Peyer's patch (tissue), 4 donors: ENCODE measurements around the gene IPO11. TPM values are rescaled to one million over a fixed set of nuclear protein-coding genes. Genes with fewer than 3 reads are reported as not detected.

ENCODE experiments used
- DNase-seq, 3 donors: peaks; one replicate each; pipeline ENCODE4 v3.0.0-alpha.2; 2017 to 2019
- H3K27ac ChIP-seq, 4 donors: fragments of 200-600 bp; sonication (generic); one replicate each; pipeline ENCODE4 v1.5.1; 2016 to 2019
- H3K27me3 ChIP-seq, 2 donors: fragments of 200-600 bp; sonication (generic); one replicate each; pipeline ENCODE4 v1.5.1; 2019
- H3K36me3 ChIP-seq, 3 donors: fragments of 200-600 bp; sonication (generic); one replicate each; pipeline ENCODE4 v1.5.1; 2016 to 2019
- H3K4me1 ChIP-seq, 4 donors: fragments of 200-600 bp; sonication (generic); one replicate each; pipeline ENCODE4 v1.5.1; 2016 to 2019
- H3K4me3 ChIP-seq, 4 donors: fragments of 200-600 bp; sonication (generic); 1 replicate in 3 of 4; 2 replicates in 1 of 4; pipeline ENCODE4 v1.5.1; 2016 to 2019; ENCODE audit warnings: mild to moderate bottlenecking in 1 of 4
- H3K9me3 ChIP-seq, 4 donors: fragments of 200-600 bp; sonication (generic); one replicate each; pipeline ENCODE4 v1.5.1; 2016 to 2019; ENCODE audit warnings: mild to moderate bottlenecking in 1 of 4
- CTCF ChIP-seq, 6 experiments: fragments of 450-650 bp in 4 of 6; fragments of 200-600 bp in 2 of 6; sonication (generic) in 1 of 6; IDR thresholded peaks; one replicate each; pipeline ENCODE4 v1.5.1; 2017 to 2019; ENCODE audit warnings: antibody characterized with exemption in 6 of 6, mild to moderate bottlenecking in 3 of 6, moderate library complexity in 1 of 6
- POLR2A ChIP-seq, 2 donors: fragments of 450-650 bp; IDR thresholded peaks; one replicate each; pipeline ENCODE4 v1.5.1; 2017; ENCODE audit warnings: antibody characterized with exemption in 2 of 2, mild to moderate bottlenecking in 2 of 2, moderate library complexity in 2 of 2
- total RNA-seq, 4 donors: library from RNA; depleted of rRNA; stranded (reverse); fragments of >200 nt; gene quantifications; one replicate each; pipeline ENCODE4 v1.1.0, GENCODE V29; 2016

Gene IPO11
- total RNA-seq, 4 donors from 2014 or later = 5.6 to 27.2 (median 13.1) TPM

GRCh38 chr5:62536232-62536631 lies 123.7 kb downstream of the IPO11 start:
- Histone ChIP-seq H3K27ac (no peak overlapping the region), H3K27me3 (no peaks in the 10 kb centered on the region), H3K9me3 (no peaks in the 10 kb centered on the region), H3K4me3 (no peak overlapping the region), H3K4me1 (no peaks in the 10 kb centered on the region), H3K36me3 (peaks cover 0 to 4% (median 0%) of the 10 kb centered on the region in 3 donors)
- TF ChIP-seq CTCF (IDR thresholded peaks at IDR 0.05) (no peak), POLR2A (IDR thresholded peaks at IDR 0.05) (no peak)
- no peak for DNase-seq

GRCh38 chr5:62536783-62537182 lies 124.2 kb downstream of the IPO11 start:
- H3K36me3 ChIP-seq = no peaks in the 10 kb centered on the region
- H3K27ac ChIP-seq = no peak overlapping the region
- no peak overlapping the region for H3K4me3 ChIP-seq
- TF ChIP-seq CTCF (IDR thresholded peaks at IDR 0.05) (no peak), POLR2A (IDR thresholded peaks at IDR 0.05) (no peak)
- no peaks in the 10 kb centered on the region for H3K9me3 ChIP-seq
- DNase-seq = no peak
- no peaks in the 10 kb centered on the region for H3K4me1 ChIP-seq
- H3K27me3 ChIP-seq = no peaks in the 10 kb centered on the region

- no peak for DNase-seq
Measured at GRCh38 chr5:62538017-62538942, 125.7 kb downstream of the IPO11 start.

GRCh38 chr5:62542720-62543119 lies 130.2 kb downstream of the IPO11 start:
- TF ChIP-seq POLR2A (IDR thresholded peaks at IDR 0.05) (no peak), CTCF (IDR thresholded peaks at IDR 0.05) (no peak)
- Histone ChIP-seq H3K36me3 (no peaks in the 10 kb centered on the region), H3K4me1 (no peaks in the 10 kb centered on the region), H3K9me3 (no peaks in the 10 kb centered on the region), H3K27ac (no peak overlapping the region), H3K27me3 (no peaks in the 10 kb centered on the region), H3K4me3 (no peak overlapping the region)
- no peak for DNase-seq

More at GRCh38 chr5:62538017-62538942, 125.7 kb downstream of the IPO11 start:
- Histone ChIP-seq H3K4me1 (no peaks in the 10 kb centered on the region), H3K27ac (no peak overlapping the region), H3K36me3 (no peaks in the 10 kb centered on the region), H3K4me3 (no peak overlapping the region), H3K9me3 (no peaks in the 10 kb centered on the region), H3K27me3 (no peaks in the 10 kb centered on the region)
- TF ChIP-seq CTCF (IDR thresholded peaks at IDR 0.05) = no peak
- TF ChIP-seq POLR2A (IDR thresholded peaks at IDR 0.05) = no peak

GRCh38 chr5:62547945-62548630 lies 135.5 kb downstream of the IPO11 start:
- TF ChIP-seq CTCF (IDR thresholded peaks at IDR 0.05) (no peak), POLR2A (IDR thresholded peaks at IDR 0.05) (no peak)
- Histone ChIP-seq H3K27ac (no peak overlapping the region), H3K27me3 (no peaks in the 10 kb centered on the region), H3K4me1 (no peaks in the 10 kb centered on the region), H3K36me3 (peaks cover 0 to 3% (median 0%) of the 10 kb centered on the region in 3 donors), H3K4me3 (no peak overlapping the region), H3K9me3 (no peaks in the 10 kb centered on the region)
- DNase-seq = no peak
